Stimulated activated CD8-positive, alpha-beta memory T cell treated with anti-CD3 and anti-CD28 coated beads, Interleukin-12 subunit alpha, Interleukin-12 subunit beta, amount 100 ng/mL, for 1 hour (primary cell): ENCODE data around the gene AKAP13.
"Not testable (repeated sequence)": the region's sequence is repeated elsewhere in the genome, so short reads cannot be mapped to it uniquely, and the experiment has no call there.

Experiments
- DNase-seq: peaks from one replicate; pipeline ENCODE4 v3.0.0-alpha.2; 2020; ENCODE audit warnings: low read depth

Gene AKAP13

GRCh38 chr15:85441854-85442253 is 61.5 kb downstream of the AKAP13 start:
- not testable (repeated sequence) for DNase-seq

- DNase-seq = no peak
Observed at GRCh38 chr15:85443046-85443445, 62.6 kb downstream of the AKAP13 start.

- no peak for DNase-seq
Observed at GRCh38 chr15:85443593-85444087, 63.2 kb downstream of the AKAP13 start.

- no peak for DNase-seq
Observed at GRCh38 chr15:85444122-85444745, 63.8 kb downstream of the AKAP13 start.

GRCh38 chr15:85445361-85445760 is 65.0 kb downstream of the AKAP13 start:
- no peak for DNase-seq

GRCh38 chr15:85451099-85451700 is 70.8 kb downstream of the AKAP13 start:
- DNase-seq = no peak

GRCh38 chr15:85452436-85452835 is 72.0 kb downstream of the AKAP13 start:
- no peak for DNase-seq

- DNase-seq = no peak
Observed at GRCh38 chr15:85453144-85453872, 72.9 kb downstream of the AKAP13 start.

GRCh38 chr15:85454403-85454802 is 74.0 kb downstream of the AKAP13 start:
- DNase-seq = no peak

- DNase-seq = no peak
Observed at GRCh38 chr15:85455891-85456290, 75.5 kb downstream of the AKAP13 start.

GRCh38 chr15:85456798-85457197 is 76.4 kb downstream of the AKAP13 start:
- no peak for DNase-seq

- DNase-seq = no peak
Observed at GRCh38 chr15:85457392-85457968, 77.1 kb downstream of the AKAP13 start.

GRCh38 chr15:85458764-85459163 is 78.4 kb downstream of the AKAP13 start:
- DNase-seq = no peak

- no peak for DNase-seq
Observed at GRCh38 chr15:85462029-85462428, 81.6 kb downstream of the AKAP13 start.

- no peak for DNase-seq
Observed at GRCh38 chr15:85463276-85463892, 83.0 kb downstream of the AKAP13 start.

- no peak for DNase-seq
Observed at GRCh38 chr15:85463976-85464375, 83.6 kb downstream of the AKAP13 start.

- no peak for DNase-seq
Observed at GRCh38 chr15:85464471-85464870, 84.1 kb downstream of the AKAP13 start.

GRCh38 chr15:85470563-85471271 is 90.3 kb downstream of the AKAP13 start:
- DNase-seq = no peak

- no peak for DNase-seq
Observed at GRCh38 chr15:85472349-85472748, 91.9 kb downstream of the AKAP13 start.

GRCh38 chr15:85473455-85473854 is 93.1 kb downstream of the AKAP13 start:
- DNase-seq = no peak

- DNase-seq = no peak
Observed at GRCh38 chr15:85474700-85475316, 94.4 kb downstream of the AKAP13 start.
